Activated CD8-positive, alpha-beta memory T cell treated with anti-CD3 and anti-CD28 coated beads for 1 hour (primary cell): ENCODE data around the gene FAM72A.
"Not testable (repeated sequence)": the region's sequence is repeated elsewhere in the genome, so short reads cannot be mapped to it uniquely, and the experiment has no call there.

ENCODE experiments used
- DNase-seq, 2 donors: peaks; one replicate each; pipeline ENCODE4 v3.0.0-alpha.2; 2020; ENCODE audit warnings: low read depth in 1 of 2; ENCODE audit errors: extremely low read depth in 1 of 2

Gene FAM72A

DNA sequence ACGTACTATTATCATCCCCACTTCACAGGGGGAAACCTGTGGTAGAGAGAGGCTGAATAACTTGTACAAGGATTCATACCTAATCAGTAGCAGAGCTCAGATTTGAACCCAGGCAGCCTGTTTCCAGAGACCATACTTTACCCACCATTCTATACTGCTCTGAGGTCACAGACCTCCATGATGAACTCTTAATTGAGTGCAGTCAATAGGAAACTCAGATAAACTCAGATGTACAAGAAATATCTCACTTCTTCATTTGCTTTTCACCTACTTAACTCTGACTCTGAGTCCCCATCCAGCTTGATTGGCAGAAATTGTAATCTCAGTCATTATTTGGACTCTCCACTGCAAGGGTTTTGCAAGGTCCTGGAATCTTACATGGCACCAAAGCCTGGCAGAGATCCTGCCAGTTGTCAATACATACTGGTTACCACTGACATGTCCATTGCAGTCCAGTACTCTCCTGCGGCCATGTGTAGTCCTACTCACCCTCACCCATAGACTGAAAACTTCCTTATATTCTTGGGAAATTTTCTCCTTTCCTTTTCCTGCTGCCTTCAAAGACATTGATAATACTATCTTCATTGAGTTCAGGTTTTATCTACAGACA, 29.4 kb downstream of the FAM72A start:
- not testable (repeated sequence) for DNase-seq

DNA sequence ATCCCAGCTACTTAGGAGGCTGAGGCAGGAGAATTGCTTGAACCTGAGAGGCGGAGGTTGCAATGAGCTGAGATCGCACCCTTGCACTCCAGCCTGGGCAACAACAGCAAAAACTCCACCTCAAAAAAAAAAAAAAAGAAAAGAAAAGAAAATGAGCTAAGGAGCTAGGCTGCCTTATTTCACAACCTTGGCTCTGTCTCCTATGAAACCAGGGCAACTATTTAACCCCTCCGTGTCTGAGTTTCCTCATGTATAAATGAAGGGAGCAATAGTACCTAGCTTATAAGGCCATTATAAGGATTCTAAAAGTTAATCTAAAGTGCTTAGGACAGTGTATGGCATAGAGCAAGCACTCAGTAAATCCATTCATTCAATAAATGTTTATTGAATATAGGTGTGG, 32.8 kb downstream of the FAM72A start:
- not testable (repeated sequence) for DNase-seq

DNA sequence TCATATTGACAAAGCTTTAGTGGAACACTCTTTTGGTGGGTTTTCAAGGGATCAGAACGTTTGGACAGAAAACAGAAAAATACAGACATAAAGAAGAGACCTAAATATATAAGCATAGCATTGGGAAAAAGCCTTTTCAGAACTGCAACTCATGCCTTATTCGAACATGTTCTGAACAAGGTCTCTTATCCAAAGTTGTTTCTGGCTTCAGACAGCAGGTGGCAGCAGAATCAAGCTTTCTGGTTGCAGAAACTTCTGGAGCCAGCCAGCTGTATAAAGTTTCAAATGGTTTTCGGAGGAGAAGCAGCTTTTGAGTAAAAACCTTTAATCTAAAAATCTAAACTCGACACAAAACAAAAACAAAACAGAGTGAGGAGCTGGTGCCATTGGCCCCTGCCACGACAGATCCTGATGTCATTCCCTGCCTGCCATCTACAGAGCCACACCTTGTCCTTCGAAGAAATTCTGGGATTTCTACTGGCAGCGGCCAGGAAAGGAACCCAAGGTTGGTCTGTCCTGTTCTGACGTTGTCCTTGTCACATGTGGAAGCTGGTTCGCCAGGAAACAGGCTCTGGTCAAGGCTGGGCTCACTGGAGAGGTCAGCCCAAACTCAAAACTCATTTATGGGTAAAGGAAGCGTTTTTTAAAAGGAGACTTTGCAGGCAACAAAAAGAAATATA, 35.1 kb downstream of the FAM72A start:
- not testable (repeated sequence) for DNase-seq

DNA sequence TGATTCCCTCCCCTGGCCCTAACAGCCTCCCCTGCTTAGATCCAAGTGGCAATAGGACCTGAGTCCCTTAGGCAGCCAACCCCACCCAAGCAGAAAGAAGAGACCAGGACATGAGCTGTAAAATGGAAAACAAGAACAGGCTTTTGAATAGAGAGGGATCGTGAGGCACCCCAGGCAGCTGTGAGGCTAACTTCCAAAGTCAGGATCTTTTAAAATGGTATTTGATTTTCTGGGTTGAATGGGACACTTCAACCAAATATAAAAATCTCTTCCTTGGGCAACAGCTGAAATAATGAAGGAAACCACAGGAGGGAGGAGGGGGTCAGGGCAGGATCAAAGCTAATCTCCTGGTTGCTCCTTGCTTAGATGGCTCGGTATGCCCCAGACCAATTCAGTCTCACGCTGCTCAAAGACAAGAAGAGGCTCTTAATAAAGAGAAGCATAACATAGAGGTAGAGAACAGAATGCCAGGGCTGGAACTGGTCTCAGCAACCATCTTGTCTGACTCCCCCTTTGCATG, 56.8 kb downstream of the FAM72A start:
- no peak for DNase-seq

DNA sequence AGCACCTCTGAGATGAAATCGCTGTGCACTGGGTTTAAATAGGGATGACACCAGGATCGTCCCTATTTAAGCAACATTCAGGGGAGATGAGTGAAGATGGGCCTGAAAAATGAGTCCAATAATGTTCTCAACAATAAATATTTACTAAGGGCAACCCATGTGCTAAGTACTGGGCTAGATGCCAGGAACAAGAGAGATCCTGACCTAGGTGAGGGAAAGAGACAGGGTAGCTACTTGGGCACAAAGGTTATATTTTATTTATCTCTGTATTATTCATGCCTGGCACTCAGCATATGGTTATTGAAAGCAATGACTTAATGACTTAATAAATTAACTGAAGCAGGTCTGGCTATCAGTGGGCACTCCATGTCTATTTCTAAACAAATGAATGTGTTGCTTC, 58.0 kb downstream of the FAM72A start:
- no peak for DNase-seq

DNA sequence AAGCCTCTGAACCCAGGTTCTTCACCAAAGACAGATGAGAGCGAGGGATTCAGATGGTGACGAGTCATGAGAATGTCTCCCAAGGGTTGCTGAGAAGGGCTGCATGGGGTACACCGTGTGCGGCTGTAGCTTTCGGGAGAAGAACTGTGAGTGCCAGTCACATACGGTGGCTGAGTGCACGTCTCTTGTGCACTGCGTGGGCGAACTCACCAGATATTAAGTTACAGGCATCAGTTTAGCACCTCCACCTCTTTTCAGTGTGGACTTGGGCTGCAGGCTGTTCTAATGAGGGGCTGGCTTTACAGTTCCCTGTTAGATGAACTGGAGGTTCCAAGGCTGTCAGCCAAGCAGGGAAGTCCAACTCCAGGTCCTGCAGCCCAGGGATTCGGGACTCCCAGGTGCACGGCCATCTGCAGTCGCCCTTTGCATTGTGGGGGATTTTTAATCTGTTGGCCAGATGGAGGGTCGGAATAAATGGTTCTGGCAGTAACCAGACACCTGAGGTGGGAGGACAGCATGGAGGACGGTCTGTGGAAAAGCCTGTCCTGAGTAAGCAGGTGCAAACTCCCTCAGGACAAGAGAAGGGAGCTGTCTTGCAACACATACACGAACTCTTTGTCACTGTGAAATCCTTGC, 59.0 kb downstream of the FAM72A start:
- DNase-seq: no peak

DNA sequence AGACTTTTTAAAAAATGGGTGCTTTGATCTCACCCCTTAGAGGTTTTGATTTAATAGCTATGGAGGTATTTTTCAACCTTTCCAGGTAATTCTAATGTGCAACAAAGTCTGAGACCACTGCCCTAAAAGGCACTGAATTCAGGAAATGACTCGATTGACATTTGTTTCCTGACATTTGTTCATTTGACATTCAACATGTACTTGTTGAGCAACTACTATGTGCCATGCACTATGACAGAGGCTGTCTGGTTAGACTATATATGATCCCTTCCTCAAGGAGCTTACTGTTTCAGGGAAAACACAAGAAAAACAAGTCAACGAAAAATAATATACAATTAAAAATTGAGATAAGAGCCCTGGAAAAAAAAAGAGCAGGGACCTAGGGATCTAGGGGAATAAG, 59.9 kb downstream of the FAM72A start:
- no peak for DNase-seq

DNA sequence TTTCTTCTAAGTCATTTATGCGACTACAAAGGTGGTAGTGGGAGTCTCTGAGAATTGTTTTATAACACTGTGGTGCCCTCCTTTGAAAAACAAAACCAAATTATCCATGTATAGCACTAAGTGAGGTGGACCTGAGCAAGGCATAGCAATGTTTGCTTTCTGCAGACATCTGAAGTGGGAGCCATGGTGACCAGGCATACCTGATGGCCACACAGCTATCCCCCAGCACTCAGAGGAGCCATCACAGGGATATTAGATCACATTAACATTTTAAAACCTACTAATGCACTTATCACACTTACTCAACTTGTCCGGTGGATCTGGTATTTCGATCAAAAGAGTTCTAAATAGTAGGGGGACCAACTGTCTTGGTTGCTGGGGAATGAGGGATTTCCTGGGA, 60.6 kb downstream of the FAM72A start:
- DNase-seq: no peak

DNA sequence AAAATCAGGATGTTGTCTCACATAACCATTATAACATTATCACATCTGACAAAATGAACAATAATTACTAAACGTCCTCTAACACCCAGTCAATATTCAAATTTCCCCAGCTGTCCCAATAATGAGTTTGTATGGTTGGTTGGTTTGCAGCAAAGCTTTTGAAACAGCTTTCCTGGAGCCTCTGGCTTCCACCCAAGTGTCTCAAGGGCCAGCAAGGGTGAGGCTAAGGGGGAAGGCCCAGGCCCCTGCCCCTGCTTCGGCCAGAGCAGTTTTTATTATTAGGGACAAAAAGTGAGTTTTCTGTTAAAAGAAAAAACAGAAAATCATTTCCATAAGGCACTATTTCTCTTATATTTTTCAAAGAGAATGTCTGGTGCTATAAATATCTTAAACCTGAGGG, 66.4 kb downstream of the FAM72A start:
- DNase-seq: no peak
